HEK293 (cell line): Measurements from ENCODE around the gene UBXN4.

ENCODE experiments used
- CTCF ChIA-PET: fragments of 350-600 bp; formaldehyde crosslinking; extraction: SDS; loops from one replicate; lab custom pipeline; 2021; ENCODE audit warnings: antibody characterized with exemption; lab: Yijun Ruan, JAX
- POLR2A ChIA-PET: fragments of 300-600 bp; formaldehyde crosslinking; extraction: SDS; loops from one replicate; lab custom pipeline; 2020; ENCODE audit warnings: antibody characterized with exemption, inconsistent platforms; lab: Yijun Ruan, JAX
- H3K27ac ChIP-seq: fragments of 200-500 bp; sonication (Bioruptor generic); 2 replicates; pipeline ENCODE4 v1.5.1; 2014; ENCODE audit warnings: low read depth, low read length, control low read depth, inconsistent platforms; ENCODE audit errors: extremely low read depth
- H3K36me3 ChIP-seq, 2 experiments: fragments of 200-500 bp in 1 of 2; sonication (Bioruptor generic) in 1 of 2; 1 replicate in 1 of 2; 2 replicates in 1 of 2; pipeline ENCODE4 v1.5.1; 2014 to 2017; ENCODE audit warnings: inconsistent platforms in 2 of 2, low read length in 2 of 2; ENCODE audit not compliant: control insufficient read depth in 2 of 2, insufficient read depth in 1 of 2
- H3K4me1 ChIP-seq: fragments of 200-500 bp; sonication (Bioruptor generic); 2 replicates; pipeline ENCODE4 v1.5.1; 2014; ENCODE audit warnings: mild to moderate bottlenecking, low read length, inconsistent platforms; ENCODE audit not compliant: control insufficient read depth, insufficient read depth
- H3K4me3 ChIP-seq: 2 replicates; pipeline ENCODE4 v1.5.1; 2011; ENCODE audit warnings: low read depth, mild to moderate bottlenecking, control low read depth, low read length, moderate library complexity
- H3K9me3 ChIP-seq: fragments of 200-500 bp; sonication (Bioruptor generic); 2 replicates; pipeline ENCODE4 v1.5.1; 2014; ENCODE audit warnings: low read depth, low read length, inconsistent platforms; ENCODE audit not compliant: control insufficient read depth, insufficient read depth
- GLIS2 ChIP-seq: fragments of 450-650 bp; formaldehyde crosslinking; IDR thresholded peaks from 2 replicates; pipeline ENCODE4 v1.5.1; 2016; ENCODE audit warnings: missing biosample characterization, missing genetic modification characterization
- MEIS1 ChIP-seq: sonication (generic); formaldehyde crosslinking; IDR thresholded peaks from 2 replicates; pipeline ENCODE4 v1.8.1; 2022; ENCODE audit warnings: missing genetic modification reagents, mild to moderate bottlenecking, borderline replicate concordance
- RBAK ChIP-seq: fragments of 450-650 bp; formaldehyde crosslinking; IDR thresholded peaks from 2 replicates; pipeline ENCODE4 v1.5.1; 2016; ENCODE audit warnings: missing biosample characterization, missing genetic modification characterization
- SP3 ChIP-seq: fragments of 450-650 bp; formaldehyde crosslinking; IDR thresholded peaks from 2 replicates; pipeline ENCODE4 v1.5.1; 2016; ENCODE audit warnings: missing biosample characterization, missing genetic modification characterization
- SP7 ChIP-seq: fragments of 450-650 bp; formaldehyde crosslinking; IDR thresholded peaks from 2 replicates; pipeline ENCODE4 v1.5.1; 2016; ENCODE audit warnings: missing biosample characterization, missing genetic modification characterization
- YY2 ChIP-seq: fragments of 450-650 bp; formaldehyde crosslinking; IDR thresholded peaks from 2 replicates; pipeline ENCODE4 v1.5.1; 2016; ENCODE audit warnings: missing biosample characterization, missing genetic modification characterization
- ZBTB1 ChIP-seq: fragments of 450-650 bp; formaldehyde crosslinking; IDR thresholded peaks from 2 replicates; pipeline ENCODE4 v1.5.1; 2016; ENCODE audit warnings: missing biosample characterization, missing genetic modification characterization
- ZEB2 ChIP-seq: fragments of 450-650 bp; formaldehyde crosslinking; IDR thresholded peaks from 2 replicates; pipeline ENCODE4 v1.5.1; 2016; ENCODE audit warnings: missing biosample characterization, missing genetic modification characterization
- ZFHX2 ChIP-seq: fragments of 450-650 bp; formaldehyde crosslinking; conservative IDR thresholded peaks from 2 replicates; pipeline ENCODE4 v1.5.1; 2016; ENCODE audit warnings: missing biosample characterization, missing genetic modification characterization
- ZNF155 ChIP-seq: fragments of 450-650 bp; formaldehyde crosslinking; IDR thresholded peaks from 2 replicates; pipeline ENCODE4 v1.5.1; 2016; ENCODE audit warnings: missing biosample characterization, missing genetic modification characterization
- ZNF248 ChIP-seq: fragments of 450-650 bp; formaldehyde crosslinking; IDR thresholded peaks from 2 replicates; pipeline ENCODE4 v1.5.1; 2017; ENCODE audit warnings: missing biosample characterization, missing genetic modification characterization
- ZNF571 ChIP-seq: fragments of 450-650 bp; formaldehyde crosslinking; IDR thresholded peaks from 2 replicates; pipeline ENCODE4 v1.5.0; 2017; ENCODE audit warnings: missing biosample characterization, missing genetic modification characterization
- ZNF660 ChIP-seq: fragments of 450-650 bp; IDR thresholded peaks from 2 replicates; pipeline ENCODE4 v1.5.1; 2018; ENCODE audit warnings: missing biosample characterization, mild to moderate bottlenecking, missing genetic modification characterization
- ZNF664 ChIP-seq: fragments of 450-650 bp; formaldehyde crosslinking; IDR thresholded peaks from 2 replicates; pipeline ENCODE4 v1.5.1; 2016; ENCODE audit warnings: missing biosample characterization, missing genetic modification characterization
- ZNF776 ChIP-seq: fragments of 450-650 bp; formaldehyde crosslinking; IDR thresholded peaks from 2 replicates; pipeline ENCODE4 v1.5.0; 2017; ENCODE audit warnings: missing biosample characterization, missing genetic modification characterization, borderline replicate concordance
- ZNF843 ChIP-seq: fragments of 450-650 bp; formaldehyde crosslinking; IDR thresholded peaks from 2 replicates; pipeline ENCODE4 v1.5.1; 2016; ENCODE audit warnings: missing biosample characterization, missing genetic modification characterization
- ZXDB ChIP-seq: fragments of 450-650 bp; formaldehyde crosslinking; IDR thresholded peaks from 2 replicates; pipeline ENCODE4 v1.5.1; 2016; ENCODE audit warnings: missing biosample characterization, missing genetic modification characterization
- TF ChIP-seq, protein P1 (sequence below): fragments of 450-650 bp; formaldehyde crosslinking; IDR thresholded peaks from 2 replicates; pipeline ENCODE4 v1.5.1; 2016; ENCODE audit warnings: missing biosample characterization, missing genetic modification characterization
- TF ChIP-seq, protein P2 (sequence below): fragments of 450-650 bp; formaldehyde crosslinking; IDR thresholded peaks from 2 replicates; pipeline ENCODE4 v1.5.1; 2016; ENCODE audit warnings: missing biosample characterization, missing genetic modification characterization, borderline replicate concordance
- TF ChIP-seq, protein P3 (sequence below): fragments of 450-650 bp; formaldehyde crosslinking; IDR thresholded peaks from 2 replicates; pipeline ENCODE4 v1.5.0; 2017; ENCODE audit warnings: missing biosample characterization, missing genetic modification characterization, borderline replicate concordance

UBXN4 gene

DNA sequence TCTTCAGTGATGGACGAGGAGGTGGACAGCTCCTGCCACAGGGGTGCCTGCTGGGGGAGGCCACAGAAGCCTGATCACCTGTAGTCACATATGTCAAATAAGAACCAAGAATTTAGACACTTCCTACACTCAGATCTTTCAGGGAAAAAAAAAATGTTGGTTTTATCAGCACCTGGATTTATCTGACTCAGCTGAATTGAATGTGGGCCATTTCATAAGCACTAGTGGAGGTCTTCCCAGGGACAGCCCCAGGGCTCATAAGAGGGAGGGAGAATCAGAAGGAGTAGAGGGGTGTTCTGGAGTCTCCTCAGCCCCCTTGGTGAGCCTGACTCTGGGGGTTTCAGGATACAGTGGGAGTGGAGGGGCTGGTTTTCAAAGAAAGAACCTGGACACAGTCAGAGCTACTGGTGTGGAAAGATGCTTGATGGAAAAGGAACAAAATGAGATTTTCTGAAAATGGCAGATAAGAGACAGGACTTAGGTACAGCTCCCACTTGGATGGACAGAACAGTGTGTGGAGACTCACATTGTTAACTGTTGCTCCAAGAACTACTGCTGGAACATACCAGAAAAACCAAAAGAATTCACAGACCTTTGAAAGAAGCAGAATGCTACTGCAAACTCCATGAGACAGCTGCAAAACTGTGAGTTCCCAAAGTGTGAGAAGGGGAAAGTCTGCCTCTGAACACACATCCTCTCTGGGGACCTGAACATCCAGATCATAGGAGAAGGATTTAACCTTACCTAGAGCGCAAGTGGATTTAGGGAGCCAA is 49.9 kb downstream of the UBXN4 start:
- no peaks in the 10 kb centered on the region for H3K4me1 ChIP-seq
- H3K36me3 ChIP-seq: peaks cover 0 to 12% of the 10 kb centered on the region in 2 experiments; a peak in 1 of 3 replicates
- POLR2A ChIA-PET: no interaction called here
- TF ChIP-seq, protein P1, sequence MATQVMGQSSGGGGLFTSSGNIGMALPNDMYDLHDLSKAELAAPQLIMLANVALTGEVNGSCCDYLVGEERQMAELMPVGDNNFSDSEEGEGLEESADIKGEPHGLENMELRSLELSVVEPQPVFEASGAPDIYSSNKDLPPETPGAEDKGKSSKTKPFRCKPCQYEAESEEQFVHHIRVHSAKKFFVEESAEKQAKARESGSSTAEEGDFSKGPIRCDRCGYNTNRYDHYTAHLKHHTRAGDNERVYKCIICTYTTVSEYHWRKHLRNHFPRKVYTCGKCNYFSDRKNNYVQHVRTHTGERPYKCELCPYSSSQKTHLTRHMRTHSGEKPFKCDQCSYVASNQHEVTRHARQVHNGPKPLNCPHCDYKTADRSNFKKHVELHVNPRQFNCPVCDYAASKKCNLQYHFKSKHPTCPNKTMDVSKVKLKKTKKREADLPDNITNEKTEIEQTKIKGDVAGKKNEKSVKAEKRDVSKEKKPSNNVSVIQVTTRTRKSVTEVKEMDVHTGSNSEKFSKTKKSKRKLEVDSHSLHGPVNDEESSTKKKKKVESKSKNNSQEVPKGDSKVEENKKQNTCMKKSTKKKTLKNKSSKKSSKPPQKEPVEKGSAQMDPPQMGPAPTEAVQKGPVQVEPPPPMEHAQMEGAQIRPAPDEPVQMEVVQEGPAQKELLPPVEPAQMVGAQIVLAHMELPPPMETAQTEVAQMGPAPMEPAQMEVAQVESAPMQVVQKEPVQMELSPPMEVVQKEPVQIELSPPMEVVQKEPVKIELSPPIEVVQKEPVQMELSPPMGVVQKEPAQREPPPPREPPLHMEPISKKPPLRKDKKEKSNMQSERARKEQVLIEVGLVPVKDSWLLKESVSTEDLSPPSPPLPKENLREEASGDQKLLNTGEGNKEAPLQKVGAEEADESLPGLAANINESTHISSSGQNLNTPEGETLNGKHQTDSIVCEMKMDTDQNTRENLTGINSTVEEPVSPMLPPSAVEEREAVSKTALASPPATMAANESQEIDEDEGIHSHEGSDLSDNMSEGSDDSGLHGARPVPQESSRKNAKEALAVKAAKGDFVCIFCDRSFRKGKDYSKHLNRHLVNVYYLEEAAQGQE (tag by site-specific recombination): no peak
- no peak for TF ChIP-seq ZEB2 (tag by site-specific recombination)
- TF ChIP-seq GLIS2: no peak
- TF ChIP-seq ZXDB (tag by site-specific recombination): no peak
- no peak for TF ChIP-seq ZFHX2 (tag by site-specific recombination)
- TF ChIP-seq ZNF776 (tag by site-specific recombination): no peak
- no peak for TF ChIP-seq ZNF155 (tag by site-specific recombination)
- no peak for TF ChIP-seq RBAK (tag by site-specific recombination)
- TF ChIP-seq, protein P2, sequence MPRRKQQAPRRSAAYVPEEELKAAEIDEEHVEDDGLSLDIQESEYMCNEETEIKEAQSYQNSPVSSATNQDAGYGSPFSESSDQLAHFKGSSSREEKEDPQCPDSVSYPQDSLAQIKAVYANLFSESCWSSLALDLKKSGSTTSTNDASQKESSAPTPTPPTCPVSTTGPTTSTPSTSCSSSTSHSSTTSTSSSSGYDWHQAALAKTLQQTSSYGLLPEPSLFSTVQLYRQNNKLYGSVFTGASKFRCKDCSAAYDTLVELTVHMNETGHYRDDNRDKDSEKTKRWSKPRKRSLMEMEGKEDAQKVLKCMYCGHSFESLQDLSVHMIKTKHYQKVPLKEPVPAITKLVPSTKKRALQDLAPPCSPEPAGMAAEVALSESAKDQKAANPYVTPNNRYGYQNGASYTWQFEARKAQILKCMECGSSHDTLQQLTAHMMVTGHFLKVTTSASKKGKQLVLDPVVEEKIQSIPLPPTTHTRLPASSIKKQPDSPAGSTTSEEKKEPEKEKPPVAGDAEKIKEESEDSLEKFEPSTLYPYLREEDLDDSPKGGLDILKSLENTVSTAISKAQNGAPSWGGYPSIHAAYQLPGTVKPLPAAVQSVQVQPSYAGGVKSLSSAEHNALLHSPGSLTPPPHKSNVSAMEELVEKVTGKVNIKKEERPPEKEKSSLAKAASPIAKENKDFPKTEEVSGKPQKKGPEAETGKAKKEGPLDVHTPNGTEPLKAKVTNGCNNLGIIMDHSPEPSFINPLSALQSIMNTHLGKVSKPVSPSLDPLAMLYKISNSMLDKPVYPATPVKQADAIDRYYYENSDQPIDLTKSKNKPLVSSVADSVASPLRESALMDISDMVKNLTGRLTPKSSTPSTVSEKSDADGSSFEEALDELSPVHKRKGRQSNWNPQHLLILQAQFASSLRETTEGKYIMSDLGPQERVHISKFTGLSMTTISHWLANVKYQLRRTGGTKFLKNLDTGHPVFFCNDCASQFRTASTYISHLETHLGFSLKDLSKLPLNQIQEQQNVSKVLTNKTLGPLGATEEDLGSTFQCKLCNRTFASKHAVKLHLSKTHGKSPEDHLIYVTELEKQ (tag by site-specific recombination): no peak
- no peak for TF ChIP-seq ZNF843 (tag by site-specific recombination)
- TF ChIP-seq YY2 (tag by site-specific recombination): no peak
- no peak for TF ChIP-seq ZBTB1 (tag by site-specific recombination)
- no peak for TF ChIP-seq ZNF248 (tag by site-specific recombination)
- TF ChIP-seq ZNF660 (tag by site-specific recombination): no peak
- no peak for TF ChIP-seq SP3 (tag by site-specific recombination)
- TF ChIP-seq ZNF571 (tag by site-specific recombination): no peak
- no peak for TF ChIP-seq ZNF664 (tag by site-specific recombination)
- TF ChIP-seq, protein P3, sequence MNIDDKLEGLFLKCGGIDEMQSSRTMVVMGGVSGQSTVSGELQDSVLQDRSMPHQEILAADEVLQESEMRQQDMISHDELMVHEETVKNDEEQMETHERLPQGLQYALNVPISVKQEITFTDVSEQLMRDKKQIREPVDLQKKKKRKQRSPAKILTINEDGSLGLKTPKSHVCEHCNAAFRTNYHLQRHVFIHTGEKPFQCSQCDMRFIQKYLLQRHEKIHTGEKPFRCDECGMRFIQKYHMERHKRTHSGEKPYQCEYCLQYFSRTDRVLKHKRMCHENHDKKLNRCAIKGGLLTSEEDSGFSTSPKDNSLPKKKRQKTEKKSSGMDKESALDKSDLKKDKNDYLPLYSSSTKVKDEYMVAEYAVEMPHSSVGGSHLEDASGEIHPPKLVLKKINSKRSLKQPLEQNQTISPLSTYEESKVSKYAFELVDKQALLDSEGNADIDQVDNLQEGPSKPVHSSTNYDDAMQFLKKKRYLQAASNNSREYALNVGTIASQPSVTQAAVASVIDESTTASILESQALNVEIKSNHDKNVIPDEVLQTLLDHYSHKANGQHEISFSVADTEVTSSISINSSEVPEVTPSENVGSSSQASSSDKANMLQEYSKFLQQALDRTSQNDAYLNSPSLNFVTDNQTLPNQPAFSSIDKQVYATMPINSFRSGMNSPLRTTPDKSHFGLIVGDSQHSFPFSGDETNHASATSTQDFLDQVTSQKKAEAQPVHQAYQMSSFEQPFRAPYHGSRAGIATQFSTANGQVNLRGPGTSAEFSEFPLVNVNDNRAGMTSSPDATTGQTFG: no peak
- no peak for TF ChIP-seq MEIS1 (CRISPR knock-in tag)
- no peak for TF ChIP-seq SP7 (tag by site-specific recombination)
- H3K9me3 ChIP-seq: no peaks in the 10 kb centered on the region
- H3K27ac ChIP-seq: no peak overlapping the region
- CTCF ChIA-PET: interaction anchor here (0.6 kb wide), 2 partner anchors 47 to 785 kb away, joined by 3 to 4 read pairs; no protein-coding TSS in a partner anchor
- H3K4me3 ChIP-seq: no peak overlapping the region
